COR-L47 (cell line): ENCODE results near the gene RPS23.
A peak's percentile ranks its signal among the peaks of the same experiment; 100 is the strongest.
"Not testable (repeated sequence)": the region's sequence is repeated elsewhere in the genome, so short reads cannot be mapped to it uniquely, and the experiment has no call there.

Source experiments
- DNase-seq: peaks from one replicate; lab custom pipeline; 2025; lab: John Stamatoyannopoulos, UW

RPS23 gene

DNA sequence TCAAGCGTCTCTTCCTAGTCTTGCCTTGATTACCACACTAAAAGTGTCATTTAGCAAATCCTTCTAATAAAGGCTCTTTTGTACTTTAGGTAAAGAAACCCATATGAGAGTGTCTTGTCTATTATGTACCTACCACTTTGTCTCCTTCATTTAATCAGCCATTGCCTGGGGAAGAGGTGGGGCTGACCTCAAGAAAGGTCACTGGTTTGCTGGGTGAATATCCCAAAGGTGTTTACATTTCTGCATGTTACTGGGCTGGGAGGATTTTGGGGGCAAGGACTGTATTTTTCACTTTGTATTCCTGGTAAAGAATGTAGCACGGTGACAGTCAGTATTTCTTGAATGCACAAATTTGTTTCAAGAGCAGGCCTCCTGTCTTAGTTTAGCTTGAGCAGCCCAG, 11.9 kb upstream of the RPS23 start:
- no peak for DNase-seq

DNA sequence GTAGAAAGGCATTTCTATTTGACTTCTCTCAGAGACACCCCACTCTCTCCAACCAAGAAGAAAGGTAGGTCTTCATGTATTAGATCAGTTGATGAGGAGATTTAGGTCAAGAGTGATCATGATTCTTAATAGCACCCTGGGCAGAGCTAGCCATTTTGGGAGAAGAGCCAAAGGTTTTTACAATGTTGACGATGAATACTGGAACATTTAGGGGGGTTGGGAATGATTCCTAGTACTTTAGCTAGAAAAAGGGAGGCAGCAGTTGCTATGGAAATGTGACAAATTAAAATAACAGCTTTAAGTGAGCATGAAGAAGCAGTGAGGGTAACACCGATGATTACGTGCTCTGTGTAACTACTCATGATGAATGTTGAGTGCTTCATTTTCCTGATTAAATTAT, 9.5 kb upstream of the RPS23 start:
- no peak for DNase-seq

DNA sequence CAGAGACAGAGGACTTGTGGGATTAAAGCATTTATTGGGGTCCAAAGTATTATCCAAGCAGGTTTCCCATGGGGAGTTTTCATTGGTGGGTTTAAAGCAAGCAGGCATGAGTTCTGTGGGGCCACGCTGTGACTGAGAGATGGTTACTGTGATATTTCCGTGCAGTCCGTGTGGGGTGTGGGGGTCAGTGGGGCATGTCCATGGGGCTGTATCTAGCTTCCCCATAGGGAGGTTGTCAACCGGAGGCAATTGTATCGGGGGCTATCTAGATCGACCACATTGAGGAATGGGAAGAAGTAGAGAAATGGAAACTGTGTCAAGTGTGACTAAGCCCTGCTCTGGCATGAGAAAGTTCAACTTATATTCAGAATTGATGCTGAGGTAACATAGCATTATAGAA, 7.1 kb upstream of the RPS23 start:
- DNase-seq: no peak

DNA sequence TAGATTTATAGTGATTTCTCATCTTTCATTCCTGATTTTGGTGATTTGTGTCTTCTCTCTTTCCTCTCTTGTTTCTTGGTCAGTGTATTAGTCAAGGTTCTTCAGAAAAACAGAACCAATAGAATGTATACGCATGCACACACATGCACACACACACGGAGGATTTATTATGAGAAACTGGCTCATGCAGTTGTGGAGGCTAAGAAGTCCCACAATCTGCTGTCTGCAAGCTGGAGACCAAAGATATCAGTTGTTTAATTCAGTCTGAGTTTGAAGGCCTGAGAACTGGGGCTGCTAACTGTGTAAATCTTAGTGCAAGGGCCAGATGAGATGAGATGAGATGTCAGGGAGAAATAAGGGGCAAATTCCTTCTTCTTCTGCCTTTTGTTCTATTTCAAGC, 5.7 kb upstream of the RPS23 start:
- DNase-seq: no peak

DNA sequence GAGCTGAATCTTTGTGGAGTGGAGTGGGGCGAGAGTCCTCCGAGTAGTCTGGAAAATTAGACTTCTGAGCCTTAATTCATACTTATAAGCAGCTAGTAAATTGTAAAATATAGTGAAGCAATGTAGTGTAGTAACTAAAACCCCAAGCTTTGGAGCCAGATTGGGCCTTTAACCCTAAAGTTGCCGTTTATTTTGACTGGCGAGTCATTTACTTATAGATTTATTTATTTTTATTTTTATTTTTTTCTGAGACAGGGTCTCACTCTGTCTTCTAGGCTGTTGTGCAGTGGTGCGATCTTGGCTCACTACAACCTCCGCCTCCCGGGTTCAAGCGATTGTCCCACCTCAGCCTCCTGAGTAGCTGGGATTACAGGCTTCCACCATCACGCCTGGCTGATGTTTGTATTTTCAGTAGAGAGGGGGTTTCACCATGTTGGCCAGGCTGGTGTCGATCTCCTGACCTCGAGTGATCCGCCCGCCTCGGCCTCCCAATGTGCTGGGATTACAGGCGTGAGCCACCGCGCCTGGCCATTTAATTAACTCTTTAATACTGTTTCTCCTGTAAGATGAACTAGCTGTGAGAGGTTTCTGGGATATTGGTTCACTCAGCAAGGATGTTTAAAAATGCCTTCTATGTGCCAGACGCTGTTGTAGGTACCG, 687 bp upstream of the RPS23 start:
- DNase-seq: no peak

DNA sequence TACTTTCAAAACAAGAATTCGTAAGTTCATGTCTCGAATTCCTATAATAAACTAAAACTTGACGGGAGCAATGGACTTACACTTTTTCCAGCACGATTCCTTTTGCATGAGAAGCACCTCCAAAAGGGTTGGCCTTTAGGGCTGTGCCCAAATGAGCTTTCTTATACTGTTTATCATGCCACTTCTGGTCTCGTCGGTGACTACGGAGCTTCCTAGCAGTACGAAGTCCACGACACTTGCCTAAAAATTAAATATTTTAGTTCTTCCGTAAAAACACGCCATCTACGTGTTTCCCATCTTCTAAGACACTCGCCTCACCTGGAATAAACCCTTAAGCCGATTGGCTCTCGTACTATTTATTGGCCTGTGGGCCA, 554 bp downstream of the RPS23 start:
- no peak for DNase-seq

DNA sequence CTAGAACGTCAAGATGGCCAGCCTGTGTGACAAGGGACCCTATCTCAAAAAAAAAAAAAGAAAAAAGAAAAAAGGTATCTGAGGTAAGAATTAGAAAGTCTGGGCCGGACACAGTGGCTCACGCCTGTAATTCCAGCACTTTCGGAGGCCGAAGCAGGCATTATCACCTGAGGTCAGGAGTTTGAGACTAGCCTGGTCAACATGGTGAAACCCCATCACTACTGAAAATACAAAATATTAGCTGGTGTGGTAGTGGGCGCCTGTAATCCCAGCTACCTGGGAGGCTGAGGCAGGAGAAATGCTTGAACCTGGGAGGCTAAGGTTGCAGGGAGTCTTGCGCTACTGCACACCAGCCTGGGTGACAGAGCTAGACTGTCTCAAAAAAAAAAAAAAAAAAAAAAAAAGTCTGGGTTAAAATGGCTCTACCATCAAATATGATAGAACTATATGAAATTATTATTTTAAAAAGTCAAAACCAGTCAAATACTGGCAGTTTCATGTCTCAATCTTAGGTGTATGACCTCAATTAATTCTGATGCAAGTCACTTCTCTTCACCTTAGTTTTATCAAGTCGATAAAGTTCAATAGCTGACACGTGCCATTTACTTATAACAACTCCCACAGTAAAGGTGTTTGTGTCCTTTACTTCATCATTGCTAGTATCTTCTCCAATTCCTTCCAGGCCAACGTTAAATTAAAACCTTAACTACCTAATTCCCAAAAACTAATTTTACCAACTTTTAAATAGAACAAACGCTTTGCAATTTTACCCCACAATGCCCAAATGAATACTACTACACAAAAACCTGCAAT, 1.1 kb downstream of the RPS23 start:
- DNase-seq: no peak

DNA sequence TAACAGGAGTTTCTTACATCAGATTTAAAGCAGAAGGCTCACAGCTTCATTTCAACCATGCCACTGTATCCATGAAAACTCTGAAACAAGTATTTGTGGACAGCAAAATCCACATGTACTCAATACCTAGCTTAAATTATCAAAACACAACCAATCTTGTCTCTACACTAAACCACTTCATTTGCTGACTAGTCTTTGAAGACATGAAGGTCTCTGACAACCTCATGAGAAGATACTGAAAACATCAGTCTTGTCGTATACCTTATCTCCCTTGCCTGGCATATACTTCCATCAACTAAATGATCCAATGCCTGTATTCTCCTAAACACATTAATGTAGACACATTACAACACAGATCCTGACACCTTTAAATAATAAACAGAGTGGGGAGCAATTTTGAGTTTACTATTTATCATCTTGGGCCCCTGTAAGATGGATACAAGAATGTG, 2.9 kb downstream of the RPS23 start:
- no peak for DNase-seq

DNA sequence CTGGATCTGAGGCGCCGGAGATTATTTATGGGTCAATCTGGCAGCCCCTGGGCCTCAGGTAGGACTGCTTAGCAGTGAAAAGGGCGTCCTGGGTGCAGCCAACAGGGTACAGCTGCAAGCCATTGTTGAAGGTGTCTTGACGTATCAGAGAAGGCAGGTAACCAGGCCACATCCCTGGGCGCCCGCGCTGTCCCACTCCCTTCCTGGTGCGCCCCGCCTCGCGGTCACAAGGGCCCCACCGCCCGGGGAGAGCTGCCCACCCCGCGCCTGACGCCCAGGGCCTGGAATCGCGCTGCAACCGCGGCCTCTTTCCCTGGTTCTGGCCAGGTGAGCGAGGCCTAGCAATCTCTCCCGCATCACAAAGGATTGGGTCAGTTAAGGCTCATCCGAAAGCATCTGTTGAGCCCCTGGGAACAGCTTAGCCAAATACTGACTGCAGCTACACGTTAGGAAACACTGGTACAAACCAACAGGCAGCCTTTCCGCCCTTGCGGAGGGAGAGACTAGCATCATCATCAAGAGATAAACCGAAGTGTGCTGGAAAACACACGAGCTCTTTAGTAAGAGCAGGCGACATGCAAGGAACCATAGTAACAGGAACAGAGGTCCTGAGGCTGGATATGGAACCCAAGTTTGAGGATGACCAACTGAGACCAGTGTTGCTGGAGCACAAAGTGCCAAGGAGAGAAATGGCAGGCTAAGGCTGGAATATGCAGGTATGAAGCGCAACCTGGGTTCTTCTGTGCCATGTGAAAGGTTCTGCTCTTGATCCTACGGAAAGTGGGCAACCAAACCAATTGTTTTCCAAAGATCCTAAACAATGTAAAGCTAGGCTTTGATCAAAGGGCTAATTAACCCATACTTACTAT, 3.6 kb downstream of the RPS23 start:
- no peak for DNase-seq

DNA sequence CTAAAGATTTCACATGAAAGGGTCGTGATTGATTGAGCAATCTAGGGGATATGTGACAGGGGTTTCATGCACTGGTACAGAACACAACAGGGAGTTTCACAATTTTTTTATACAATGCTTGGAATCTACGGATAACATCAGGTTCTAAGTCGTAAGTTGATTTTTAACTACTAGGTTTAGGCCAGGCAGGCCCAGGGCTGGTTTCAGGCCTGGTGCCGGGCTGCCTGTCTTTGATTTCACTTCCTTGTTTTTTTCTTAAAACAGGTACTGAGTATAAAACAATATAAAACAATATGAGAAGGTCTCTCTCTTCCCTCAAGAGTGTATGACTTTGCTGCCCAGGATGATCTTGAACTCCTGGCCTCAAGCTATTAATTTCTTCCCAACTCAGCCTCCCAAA, 4.7 kb downstream of the RPS23 start:
- DNase-seq: not testable (repeated sequence)

DNA sequence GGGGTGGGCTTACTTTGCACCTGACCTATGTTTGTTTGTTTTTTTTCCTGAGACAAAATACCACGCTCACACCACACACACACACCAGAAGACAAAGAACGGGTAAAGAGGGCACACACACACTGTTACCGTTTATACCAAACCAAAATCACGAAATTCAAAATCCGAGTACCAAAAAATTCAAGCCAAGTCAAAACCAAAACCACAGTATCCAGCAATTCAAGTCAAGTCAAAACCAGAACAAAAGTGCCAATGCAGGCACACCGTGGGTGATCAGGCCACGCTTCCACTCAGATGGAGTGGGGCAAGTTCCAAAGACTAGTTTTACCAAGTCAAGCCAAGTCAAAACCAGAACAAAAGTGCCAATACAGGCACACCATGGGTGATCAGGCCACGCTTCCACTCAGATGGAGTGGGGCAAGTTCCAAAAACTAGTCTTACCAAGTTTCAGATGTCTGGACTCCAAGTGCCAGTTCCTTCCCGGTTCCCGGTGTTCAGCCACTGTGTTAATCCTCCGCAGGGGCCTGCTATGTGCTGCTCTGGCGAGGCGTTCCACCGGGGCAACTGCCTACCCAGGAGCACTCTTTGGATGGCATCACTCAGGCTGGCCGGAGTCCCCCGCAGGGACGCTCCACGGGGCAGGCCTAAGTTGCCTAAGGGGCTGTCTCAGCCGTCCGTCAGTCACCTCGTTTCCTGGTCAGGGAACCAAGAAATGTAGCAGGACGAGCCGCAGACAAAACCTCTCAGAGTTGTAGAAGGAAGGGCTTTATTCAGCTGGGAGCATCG, 5.4 kb downstream of the RPS23 start:
- DNase-seq: not testable (repeated sequence)

DNA sequence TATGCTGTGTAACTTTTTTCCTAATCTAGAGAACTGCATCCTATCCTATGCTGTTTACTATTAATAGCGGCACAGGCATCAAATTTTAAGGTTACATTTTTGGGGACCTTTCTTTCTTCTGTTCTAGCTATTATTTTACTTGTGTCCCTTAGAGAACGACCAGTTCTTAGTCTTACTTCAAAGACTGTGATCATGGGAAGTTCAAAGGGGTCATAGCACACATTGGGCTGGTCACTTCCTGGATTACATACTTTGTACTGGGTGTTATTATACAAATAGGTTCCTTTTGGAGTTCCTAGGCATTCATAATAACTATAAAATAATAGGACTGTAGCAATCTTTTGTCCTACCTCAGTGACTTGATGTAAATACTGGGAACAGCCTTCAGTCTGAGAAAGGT, 8.8 kb downstream of the RPS23 start:
- not testable (repeated sequence) for DNase-seq

DNA sequence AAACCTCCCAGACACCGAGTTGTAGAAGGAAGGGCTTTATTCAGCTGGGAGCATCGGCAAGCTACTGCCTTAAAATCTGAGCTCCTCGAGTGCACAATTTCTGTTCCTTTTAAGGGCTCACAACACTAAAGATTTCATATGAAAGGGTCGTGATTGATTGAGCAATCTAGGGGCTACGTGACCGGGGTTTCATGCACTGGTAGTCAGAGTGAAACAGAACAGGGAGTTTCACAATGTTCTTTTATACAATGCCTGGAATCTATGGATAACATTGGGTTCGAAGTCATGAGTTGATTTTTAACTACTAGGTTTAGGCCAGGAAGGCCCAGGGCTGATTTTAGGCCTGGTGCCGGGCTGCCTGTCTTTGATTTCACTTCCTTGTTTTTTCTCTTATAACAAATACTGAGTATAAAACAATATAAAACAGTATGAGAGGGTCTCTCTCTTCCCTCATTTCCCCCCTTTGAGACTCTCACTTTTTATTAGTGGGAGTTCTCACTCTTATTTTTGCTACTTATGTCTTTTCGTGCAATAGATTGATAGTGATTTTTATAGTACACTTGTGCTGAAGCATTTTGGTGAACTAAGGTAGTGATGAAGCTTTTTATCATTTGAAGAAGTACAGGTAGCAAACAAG, 10.7 kb downstream of the RPS23 start:
- not testable (repeated sequence) for DNase-seq

DNA sequence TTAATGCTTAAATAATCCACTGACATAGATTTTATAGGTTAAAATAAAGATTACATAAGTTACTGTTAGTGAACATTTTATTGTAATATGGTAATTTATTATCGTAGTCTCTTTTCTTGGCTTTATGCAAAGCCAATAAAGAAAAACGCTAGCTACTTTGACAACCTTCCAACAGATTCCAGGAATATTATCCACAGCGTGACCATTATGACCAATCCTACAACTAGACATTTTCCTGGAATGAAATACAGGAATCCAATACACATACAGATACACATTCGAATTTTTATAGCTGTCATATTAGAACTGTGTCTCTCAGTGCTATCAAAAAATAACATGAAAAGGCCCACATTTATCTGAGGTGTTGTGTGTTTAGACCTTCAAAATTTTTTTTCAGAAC, 13.1 kb downstream of the RPS23 start:
- no peak for DNase-seq

DNA sequence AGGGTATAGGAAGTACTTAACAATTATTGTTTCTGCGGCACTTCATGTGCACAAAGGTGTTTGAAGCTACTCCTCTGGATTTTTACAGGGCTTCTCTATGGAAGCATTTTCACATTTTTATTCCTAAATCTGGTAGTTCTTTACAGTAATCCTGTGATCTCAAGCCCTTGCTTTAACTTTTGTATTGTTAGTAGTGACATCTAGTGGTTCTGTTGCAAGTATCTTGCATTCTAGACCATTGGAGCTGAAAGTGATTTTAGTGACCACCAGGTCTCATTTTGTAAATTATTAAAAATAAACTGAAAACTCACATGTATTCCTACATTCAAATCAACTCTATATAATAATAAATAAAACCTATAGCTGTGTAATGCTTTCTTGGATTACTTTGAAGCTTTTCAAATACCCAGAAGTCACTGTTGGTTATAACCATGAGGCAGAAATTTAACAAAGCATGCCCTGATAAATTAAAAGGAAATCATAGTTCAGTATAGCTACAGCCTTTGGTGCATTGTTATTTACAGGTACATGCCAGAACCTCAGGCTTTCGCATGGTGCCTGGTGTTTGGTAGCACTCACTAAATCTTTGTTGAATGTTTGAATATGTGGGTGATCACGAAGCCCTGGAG, 18.9 kb downstream of the RPS23 start:
- DNase-seq: peak; percentile 32

DNA sequence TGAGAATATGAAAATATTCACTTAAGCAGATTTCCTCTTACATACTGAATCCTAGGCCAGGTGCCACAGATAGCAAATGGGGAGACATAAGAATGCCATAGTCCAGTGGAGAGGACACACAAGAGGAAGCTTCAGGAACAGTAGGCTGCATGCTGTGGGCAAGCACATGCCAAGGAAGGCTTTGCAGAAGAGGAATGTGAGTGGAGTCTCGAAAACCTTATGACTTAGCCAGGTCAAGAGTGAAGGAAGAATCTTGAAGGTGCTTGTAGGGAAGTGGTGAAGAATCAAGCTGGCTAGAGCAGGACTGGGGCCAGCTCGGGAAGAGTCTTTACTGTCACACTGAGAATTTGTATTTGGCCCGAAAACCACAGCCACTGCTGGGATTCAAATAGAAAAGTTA, 20.4 kb downstream of the RPS23 start:
- no peak for DNase-seq

DNA sequence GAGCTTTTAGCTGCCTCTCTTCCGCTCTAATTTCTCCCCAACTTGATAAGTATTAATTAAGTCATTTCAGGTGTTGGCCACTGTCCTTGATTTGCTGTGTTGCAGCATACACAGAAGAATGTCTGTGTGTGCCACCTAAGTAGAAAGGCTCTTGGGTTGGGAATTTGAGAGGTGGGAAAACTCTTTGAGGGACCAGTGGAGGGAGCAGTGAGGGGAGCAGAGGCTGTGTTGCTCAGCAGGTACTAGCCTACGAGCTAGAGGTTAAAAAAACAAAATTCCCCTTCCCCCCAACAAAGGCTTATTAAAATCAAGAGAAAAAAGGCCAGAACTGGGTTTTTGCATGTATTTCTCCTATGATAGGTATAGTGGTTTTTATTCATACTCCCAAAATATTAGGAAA, 20.9 kb downstream of the RPS23 start:
- DNase-seq: no peak

DNA sequence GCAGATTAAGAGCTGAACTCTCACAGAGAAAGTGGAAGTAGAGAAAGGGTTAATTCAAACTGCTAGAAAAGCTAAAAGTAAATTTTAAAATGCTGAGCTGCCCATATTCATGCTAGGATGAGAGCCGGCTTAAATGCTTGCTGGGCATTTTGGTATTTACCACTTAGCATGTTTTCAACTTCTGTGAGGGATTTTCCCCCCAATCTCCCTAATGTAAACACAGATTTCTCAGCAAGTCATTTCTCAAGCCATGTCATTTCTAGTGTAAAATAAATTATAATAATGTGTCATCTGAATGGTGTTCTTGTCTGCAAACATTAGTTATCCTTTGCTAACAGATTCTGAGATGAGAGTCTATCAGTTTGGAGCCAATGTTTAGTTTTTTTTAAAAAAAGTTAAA, 22.3 kb downstream of the RPS23 start:
- no peak for DNase-seq

DNA sequence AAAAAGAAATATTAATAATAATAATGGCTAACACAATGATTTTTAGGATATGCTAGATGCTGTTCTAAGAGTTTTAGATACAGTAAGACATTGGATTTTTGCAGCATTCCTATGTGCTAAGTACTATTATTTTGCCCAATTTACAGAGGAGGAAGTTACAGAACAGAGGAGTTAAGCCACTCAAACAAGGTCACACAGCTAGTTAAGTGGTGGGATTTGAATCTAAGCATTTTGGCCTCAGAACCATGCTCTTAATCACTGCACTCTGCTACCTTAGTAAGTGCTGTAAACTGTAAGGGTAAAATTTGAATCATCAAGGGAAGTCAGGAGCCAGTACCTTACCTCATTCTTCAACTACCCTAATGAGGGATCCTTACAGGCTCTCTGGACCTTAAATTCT, 25.4 kb downstream of the RPS23 start:
- DNase-seq: no peak

DNA sequence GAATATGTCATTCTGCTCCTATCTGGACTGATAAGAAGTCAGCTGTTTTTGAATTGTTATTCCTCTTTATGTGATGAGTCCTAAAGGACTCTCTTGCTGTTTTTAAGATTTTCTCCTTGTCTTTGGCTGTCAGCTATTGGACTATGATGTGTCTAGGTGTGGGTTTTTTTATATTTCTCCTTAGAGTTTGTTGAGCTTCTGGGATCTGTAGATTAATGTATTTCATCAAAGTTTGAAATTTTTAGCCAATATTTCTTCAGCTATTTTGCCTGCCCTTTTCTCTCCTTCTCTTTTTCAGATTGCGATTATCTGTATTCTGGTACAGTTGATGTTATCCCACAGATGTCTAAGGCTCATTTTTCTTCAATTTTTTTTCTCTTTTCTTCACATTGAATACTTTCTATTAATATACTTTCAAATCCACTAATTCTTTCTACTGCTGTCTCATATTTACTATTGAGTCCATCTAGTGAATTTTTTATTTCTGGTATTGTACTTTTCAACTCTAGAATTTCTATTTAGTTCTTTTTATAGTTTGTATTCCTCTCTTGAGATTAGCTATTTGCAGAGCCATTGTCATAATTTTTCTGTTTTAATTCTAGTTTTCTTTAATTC, 31.1 kb downstream of the RPS23 start:
- no peak for DNase-seq
